Measurements from ENCODE around the gene MRPL49.

The MRPL49 gene

GRCh38 chr11:65151331-65151899 is 29.3 kb downstream of the MRPL49 start:
- in situ Hi-C loops (cut with HindIII; ENCODE audit: low pct_ligation_motif_present, low sequenced_read_pairs): no loop called here
- Histone ChIP-seq H3K27ac (no peak overlapping the region), H3K27me3 (replicated peaks) (no peaks in the 10 kb centered on the region), H3K4me3 (ENCODE audit: low read depth, low read length) (no peak overlapping the region), H3K36me3 (replicated peaks) (no peaks in the 10 kb centered on the region)
- no peak for TF ChIP-seq CTCF (IDR thresholded peaks at IDR 0.05; ENCODE audit: low read depth, low read length, missing control alignments)
- no peak for DNase-seq

- no peaks in the 10 kb centered on the region for H3K27me3 ChIP-seq (replicated peaks)
- TF ChIP-seq CTCF (IDR thresholded peaks at IDR 0.05; ENCODE audit: low read depth, low read length, missing control alignments): no peak
- no peak overlapping the region for H3K27ac ChIP-seq
- in situ Hi-C loops (cut with HindIII; ENCODE audit: low pct_ligation_motif_present, low sequenced_read_pairs): no loop called here
- no peak overlapping the region for H3K4me3 ChIP-seq (ENCODE audit: low read depth, low read length)
- no peak for DNase-seq
- no peaks in the 10 kb centered on the region for H3K36me3 ChIP-seq (replicated peaks)
Measured at GRCh38 chr11:65152122-65152521, 30.0 kb downstream of the MRPL49 start.

GRCh38 chr11:65156256-65156655 is 34.1 kb downstream of the MRPL49 start:
- no peak for TF ChIP-seq CTCF (IDR thresholded peaks at IDR 0.05; ENCODE audit: low read depth, low read length, missing control alignments)
- Histone ChIP-seq H3K36me3 (replicated peaks) (no peaks in the 10 kb centered on the region), H3K27me3 (replicated peaks) (no peaks in the 10 kb centered on the region), H3K4me3 (ENCODE audit: low read depth, low read length) (no peak overlapping the region), H3K27ac (no peak overlapping the region)
- in situ Hi-C loops (cut with HindIII; ENCODE audit: low pct_ligation_motif_present, low sequenced_read_pairs): no loop called here
- DNase-seq: no peak

- Histone ChIP-seq H3K27me3 (replicated peaks) (no peaks in the 10 kb centered on the region), H3K36me3 (replicated peaks) (no peaks in the 10 kb centered on the region), H3K27ac (no peak overlapping the region), H3K4me3 (ENCODE audit: low read depth, low read length) (no peak overlapping the region)
- no peak for TF ChIP-seq CTCF (IDR thresholded peaks at IDR 0.05; ENCODE audit: low read depth, low read length, missing control alignments)
- DNase-seq: no peak
- in situ Hi-C loops (cut with HindIII; ENCODE audit: low pct_ligation_motif_present, low sequenced_read_pairs): no loop called here
Measured at GRCh38 chr11:65156926-65157325, 34.8 kb downstream of the MRPL49 start.

- no peak for DNase-seq
- Histone ChIP-seq H3K4me3 (ENCODE audit: low read depth, low read length) (no peak overlapping the region), H3K27ac (no peak overlapping the region), H3K27me3 (replicated peaks) (no peaks in the 10 kb centered on the region), H3K36me3 (replicated peaks) (no peaks in the 10 kb centered on the region)
- TF ChIP-seq CTCF (IDR thresholded peaks at IDR 0.05; ENCODE audit: low read depth, low read length, missing control alignments): no peak
- in situ Hi-C loops (cut with HindIII; ENCODE audit: low pct_ligation_motif_present, low sequenced_read_pairs): no loop called here
Measured at GRCh38 chr11:65157336-65157735, 35.2 kb downstream of the MRPL49 start.

GRCh38 chr11:65159012-65159411 is 36.9 kb downstream of the MRPL49 start:
- Histone ChIP-seq H3K27me3 (replicated peaks) (no peaks in the 10 kb centered on the region), H3K27ac (no peak overlapping the region), H3K36me3 (replicated peaks) (no peaks in the 10 kb centered on the region), H3K4me3 (ENCODE audit: low read depth, low read length) (no peak overlapping the region)
- in situ Hi-C loops (cut with HindIII; ENCODE audit: low pct_ligation_motif_present, low sequenced_read_pairs): no loop called here
- no peak for TF ChIP-seq CTCF (IDR thresholded peaks at IDR 0.05; ENCODE audit: low read depth, low read length, missing control alignments)
- no peak for DNase-seq

Data from brain microvascular endothelial cell (primary cell).